Liver (tissue), 9 donors: ENCODE results near the gene SYCP2. TPM values are rescaled to one million over a fixed set of nuclear protein-coding genes. Genes with fewer than 3 reads are reported as not detected.

Experiments
- DNase-seq: peaks from one replicate; pipeline ENCODE4 v3.0.0-alpha.2; 2017; ENCODE audit warnings: low spot score
- H3K27ac ChIP-seq, 2 donors: one replicate each; pipeline ENCODE4 v1.7.0; 2013; ENCODE audit warnings: inconsistent platforms in 2 of 2, low read length in 2 of 2, control low read depth in 1 of 2, low read depth in 1 of 2, mild to moderate bottlenecking in 1 of 2
- H3K27me3 ChIP-seq, 4 donors: one replicate each; pipeline versions ENCODE4 v1.6.1 to v1.7.0; 2013; ENCODE audit warnings: low read length in 3 of 4, inconsistent platforms in 1 of 4, mild to moderate bottlenecking in 1 of 4, moderate library complexity in 1 of 4; ENCODE audit not compliant: control insufficient read depth in 4 of 4, insufficient read depth in 4 of 4
- H3K36me3 ChIP-seq, 4 donors: one replicate each; pipeline versions ENCODE4 v1.6.1 to v1.7.0; 2013; ENCODE audit warnings: low read length in 3 of 4, mild to moderate bottlenecking in 3 of 4, low read depth in 1 of 4, moderate library complexity in 1 of 4; ENCODE audit not compliant: control insufficient read depth in 4 of 4, insufficient read depth in 3 of 4
- H3K4me1 ChIP-seq, 4 donors: one replicate each; pipeline versions ENCODE4 v1.6.1 to v1.7.0; 2013; ENCODE audit warnings: low read length in 3 of 4, mild to moderate bottlenecking in 3 of 4, moderate library complexity in 1 of 4; ENCODE audit not compliant: control insufficient read depth in 4 of 4, insufficient read depth in 4 of 4
- H3K4me3 ChIP-seq, 3 donors: one replicate each; pipeline versions ENCODE4 v1.6.1 to v1.7.0; 2013; ENCODE audit warnings: low read length in 3 of 3, control low read depth in 1 of 3, low read depth in 1 of 3, mild to moderate bottlenecking in 1 of 3
- H3K9ac ChIP-seq, 2 donors: one replicate each; pipeline ENCODE4 v1.7.0; 2013; ENCODE audit warnings: low read length in 2 of 2, mild to moderate bottlenecking in 2 of 2, moderate library complexity in 2 of 2, control low read depth in 1 of 2, low read depth in 1 of 2
- H3K9me3 ChIP-seq, 4 donors: one replicate each; pipeline versions ENCODE4 v1.6.1 to v1.7.0; 2013; ENCODE audit warnings: low read length in 3 of 4; ENCODE audit not compliant: control insufficient read depth in 4 of 4
- ATF3 ChIP-seq: IDR thresholded peaks from 2 replicates; pipeline ENCODE4 v1.6.1; 2016; ENCODE audit warnings: antibody characterized with exemption
- CTCF ChIP-seq: fragments of 150-350 bp; IDR thresholded peaks from 2 replicates; pipeline ENCODE4 v1.5.1; 2017; ENCODE audit warnings: improper control_type of control experiment, low read depth, low read length; ENCODE audit not compliant: missing input control
- EGR1 ChIP-seq, 2 donors: IDR thresholded peaks; 2 replicates each; pipeline ENCODE4 v1.6.1; 2016 to 2018; ENCODE audit warnings: antibody characterized with exemption in 2 of 2, low read depth in 2 of 2
- FOXA1 ChIP-seq: IDR thresholded peaks from 2 replicates; pipeline ENCODE4 v1.6.1; 2016; ENCODE audit warnings: antibody characterized with exemption
- FOXA2 ChIP-seq: IDR thresholded peaks from 2 replicates; pipeline ENCODE4 v1.6.1; 2016; ENCODE audit warnings: antibody characterized with exemption
- HNF4A ChIP-seq, 2 donors: conservative IDR thresholded peaks; 2 replicates each; pipeline ENCODE4 v1.6.1; 2016; ENCODE audit warnings: antibody characterized with exemption in 2 of 2, mild to moderate bottlenecking in 2 of 2
- HNF4G ChIP-seq: IDR thresholded peaks from 2 replicates; pipeline ENCODE4 v1.6.1; 2016; ENCODE audit warnings: antibody characterized with exemption
- JUND ChIP-seq, 2 donors: IDR thresholded peaks; 2 replicates each; pipeline ENCODE4 v1.6.1; 2016; ENCODE audit warnings: antibody characterized with exemption in 2 of 2
- NR2F2 ChIP-seq: IDR thresholded peaks from 2 replicates; pipeline ENCODE4 v1.6.1; 2016; ENCODE audit warnings: antibody characterized with exemption
- RAD21 ChIP-seq, 2 donors: IDR thresholded peaks; 2 replicates each; pipeline ENCODE4 v1.6.1; 2016; ENCODE audit warnings: antibody characterized with exemption in 2 of 2, mild to moderate bottlenecking in 2 of 2
- RXRA ChIP-seq, 2 donors: IDR thresholded peaks; 2 replicates each; pipeline ENCODE4 v1.6.1; 2017 to 2018; ENCODE audit warnings: antibody characterized with exemption in 2 of 2, mild to moderate bottlenecking in 1 of 2
- SP1 ChIP-seq: IDR thresholded peaks from 2 replicates; pipeline ENCODE4 v1.6.1; 2018; ENCODE audit warnings: antibody characterized with exemption, mild to moderate bottlenecking
- YY1 ChIP-seq: IDR thresholded peaks from 2 replicates; pipeline ENCODE4 v1.6.1; 2016; ENCODE audit warnings: antibody characterized with exemption, mild to moderate bottlenecking
- ZBTB33 ChIP-seq: IDR thresholded peaks from 2 replicates; pipeline ENCODE4 v1.6.1; 2016; ENCODE audit warnings: antibody characterized with exemption
- WGBS: extraction: QIAGEN DNeasy Blood & Tissue Kit; methylation state at CpG from one replicate; pipeline ENCODE4 v1.1.7; 2013; 5-methylcytosine and 5-hydroxymethylcytosine counted together
- polyA plus RNA-seq, 2 donors: library from polyadenylated mRNA; stranded (reverse) in 1 of 2; unstranded in 1 of 2; fragments of 200-250 nt in 1 of 2; fragments of >200 nt in 1 of 2; fragmentation: Nextera tagmentation in 1 of 2; extraction: Ambion mirVana in 1 of 2; gene quantifications; one replicate each; pipeline versions ENCODE4 v1.2.1 to v1.2.3, GENCODE V29; 2013 to 2015
- total RNA-seq, 2 donors: library from RNA; depleted of rRNA; stranded (reverse); fragments of >200 nt; gene quantifications; one replicate each; pipeline ENCODE4 v1.2.3, GENCODE V29; 2014
- TF ChIP-seq, protein P1 (sequence below): IDR thresholded peaks from 2 replicates; pipeline ENCODE4 v1.6.1; 2016; ENCODE audit warnings: antibody characterized with exemption
- TF ChIP-seq, protein P2 (sequence below): IDR thresholded peaks from 2 replicates; pipeline ENCODE4 v1.6.1; 2016; ENCODE audit warnings: antibody characterized with exemption, mild to moderate bottlenecking
- donor health status: healthy.
- donor health status: healthy.
- donor health status: healthy.
- donor health status: healthy.
- donor health status: healthy.

SYCP2 gene
- total and polyA plus RNA-seq, 4 donors, result 0.07 to 0.84 (median 0.38) TPM

DNA sequence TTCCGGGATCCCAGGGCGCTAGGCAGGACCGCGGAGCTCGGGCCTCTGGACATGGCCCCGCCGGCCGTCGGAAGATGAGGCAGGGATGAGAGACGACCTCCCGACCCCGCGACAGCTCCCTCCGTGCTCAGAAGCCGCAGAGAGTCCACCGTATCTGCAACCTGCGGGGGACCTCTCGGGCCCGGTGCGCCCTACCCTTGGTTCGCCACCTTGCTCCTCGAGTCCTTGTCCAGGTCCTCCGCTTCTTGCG is 6.4 kb upstream of the SYCP2 start:
- WGBS, result 3% methylated on average over 24 of the region's 24 CpGs
- Histone ChIP-seq H3K27me3 (no peaks in the 10 kb centered on the region), H3K27ac (peak overlapping the region; percentile 96 to 97), H3K4me3 (peak overlapping the region; percentile 78 to 97 (median 80)), H3K4me1 (peaks cover 8 to 17% (median 13%) of the 10 kb centered on the region in 4 donors), H3K36me3 (peaks cover 0 to 8% (median 5%) of the 10 kb centered on the region in 4 donors), H3K9ac (peak overlapping the region; percentile 1 to 80), H3K9me3 (peaks cover 0 to 2% (median 0%) of the 10 kb centered on the region in 4 donors)
- DNase-seq, result no peak
- TF ChIP-seq ZBTB33 (no peak), NR2F2 (no peak), YY1 (no peak), FOXA2 (no peak), JUND (IDR thresholded peaks at IDR 0.05) (no peak), CTCF (no peak), EGR1 (IDR thresholded peaks at IDR 0.05; ENCODE audit: low read depth in 2 of 2) (no peak), RAD21 (IDR thresholded peaks at IDR 0.05) (no peak), RXRA (IDR thresholded peaks at IDR 0.05) (no peak), HNF4G (no peak), HNF4A (conservative IDR thresholded peaks at IDR 0.05) (no peak)
- TF ChIP-seq, protein P1, sequence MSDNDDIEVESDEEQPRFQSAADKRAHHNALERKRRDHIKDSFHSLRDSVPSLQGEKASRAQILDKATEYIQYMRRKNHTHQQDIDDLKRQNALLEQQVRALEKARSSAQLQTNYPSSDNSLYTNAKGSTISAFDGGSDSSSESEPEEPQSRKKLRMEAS, result no peak
- TF ChIP-seq, protein P2, sequence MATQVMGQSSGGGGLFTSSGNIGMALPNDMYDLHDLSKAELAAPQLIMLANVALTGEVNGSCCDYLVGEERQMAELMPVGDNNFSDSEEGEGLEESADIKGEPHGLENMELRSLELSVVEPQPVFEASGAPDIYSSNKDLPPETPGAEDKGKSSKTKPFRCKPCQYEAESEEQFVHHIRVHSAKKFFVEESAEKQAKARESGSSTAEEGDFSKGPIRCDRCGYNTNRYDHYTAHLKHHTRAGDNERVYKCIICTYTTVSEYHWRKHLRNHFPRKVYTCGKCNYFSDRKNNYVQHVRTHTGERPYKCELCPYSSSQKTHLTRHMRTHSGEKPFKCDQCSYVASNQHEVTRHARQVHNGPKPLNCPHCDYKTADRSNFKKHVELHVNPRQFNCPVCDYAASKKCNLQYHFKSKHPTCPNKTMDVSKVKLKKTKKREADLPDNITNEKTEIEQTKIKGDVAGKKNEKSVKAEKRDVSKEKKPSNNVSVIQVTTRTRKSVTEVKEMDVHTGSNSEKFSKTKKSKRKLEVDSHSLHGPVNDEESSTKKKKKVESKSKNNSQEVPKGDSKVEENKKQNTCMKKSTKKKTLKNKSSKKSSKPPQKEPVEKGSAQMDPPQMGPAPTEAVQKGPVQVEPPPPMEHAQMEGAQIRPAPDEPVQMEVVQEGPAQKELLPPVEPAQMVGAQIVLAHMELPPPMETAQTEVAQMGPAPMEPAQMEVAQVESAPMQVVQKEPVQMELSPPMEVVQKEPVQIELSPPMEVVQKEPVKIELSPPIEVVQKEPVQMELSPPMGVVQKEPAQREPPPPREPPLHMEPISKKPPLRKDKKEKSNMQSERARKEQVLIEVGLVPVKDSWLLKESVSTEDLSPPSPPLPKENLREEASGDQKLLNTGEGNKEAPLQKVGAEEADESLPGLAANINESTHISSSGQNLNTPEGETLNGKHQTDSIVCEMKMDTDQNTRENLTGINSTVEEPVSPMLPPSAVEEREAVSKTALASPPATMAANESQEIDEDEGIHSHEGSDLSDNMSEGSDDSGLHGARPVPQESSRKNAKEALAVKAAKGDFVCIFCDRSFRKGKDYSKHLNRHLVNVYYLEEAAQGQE, result no peak

- WGBS, result 55% methylated on average over 104 of the region's 104 CpGs
- TF ChIP-seq FOXA2 (no peak), SP1 (no peak), ZBTB33 (no peak), RAD21 (IDR thresholded peaks at IDR 0.05) (no peak), ATF3 (no peak), FOXA1 (no peak), RXRA (IDR thresholded peaks at IDR 0.05) (no peak)
- TF ChIP-seq, protein P2, result no peak
Observed at GRCh38 chr20:59939052-59939878, 5.8 kb upstream of the SYCP2 start.

More at GRCh38 chr20:59939052-59939878, 5.8 kb upstream of the SYCP2 start:
- H3K4me3 ChIP-seq, result peak overlapping the region; percentile 78 to 97 (median 80)
- no peak for DNase-seq
- H3K27me3 ChIP-seq, result no peaks in the 10 kb centered on the region
- H3K9ac ChIP-seq, result no peak overlapping the region
- peaks cover 0 to 4% (median 2%) of the 10 kb centered on the region in 4 donors for H3K36me3 ChIP-seq
- peaks cover 0 to 2% (median 0%) of the 10 kb centered on the region in 4 donors for H3K9me3 ChIP-seq
- H3K27ac ChIP-seq, result peak overlapping the region; percentile 96 to 97
- H3K4me1 ChIP-seq, result peaks cover 8 to 17% (median 13%) of the 10 kb centered on the region in 4 donors
